ENCODE measurements around the gene PUSL1.

Gene PUSL1

DNA sequence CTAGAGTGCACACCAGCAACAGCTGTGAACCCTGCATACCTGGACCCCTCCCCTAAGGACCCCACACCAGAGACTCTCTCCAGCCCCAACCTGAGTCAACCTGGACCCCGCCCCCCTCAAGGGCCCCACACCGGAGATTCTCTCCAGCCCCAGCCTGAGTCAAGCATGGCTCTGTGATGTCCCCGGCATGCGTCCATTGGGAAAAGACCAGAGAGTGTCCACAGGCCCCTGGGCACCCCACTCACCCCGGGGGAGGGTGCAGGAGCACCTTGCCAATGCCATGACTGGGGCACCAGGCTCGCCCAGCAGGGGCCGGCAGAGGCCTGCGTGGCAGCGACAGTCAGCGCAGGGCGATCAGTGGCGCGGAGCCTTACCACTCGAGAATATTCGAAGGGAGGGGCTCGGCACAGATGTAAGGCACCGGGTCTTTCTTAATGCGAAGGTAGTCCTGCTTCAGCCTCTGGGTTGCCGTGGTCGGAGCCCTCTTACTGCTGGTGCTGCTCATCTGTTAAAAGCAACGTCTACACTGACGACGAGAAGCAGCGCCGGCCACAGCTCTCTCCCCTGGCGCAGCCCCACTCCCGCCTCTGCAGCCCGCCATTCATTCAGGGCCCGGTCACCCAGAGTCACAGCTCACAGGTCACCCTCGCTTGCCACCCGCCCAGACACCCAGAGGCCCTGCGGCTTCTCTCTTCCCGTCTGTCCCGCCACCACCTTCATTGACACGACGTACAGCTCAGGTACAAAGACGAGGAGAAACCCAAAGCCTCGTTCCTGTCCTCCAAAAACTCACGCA lies 40.7 kb upstream of the PUSL1 start:
- no peaks in the 10 kb centered on the region for H3K27me3 ChIP-seq (ENCODE audit: control insufficient read depth in 2 of 2, insufficient read depth in 2 of 2, low read length in 2 of 2)
- no peaks in the 10 kb centered on the region for H3K9me3 ChIP-seq (ENCODE audit: control insufficient read depth in 2 of 2, low read length in 2 of 2)
- H3K9ac ChIP-seq (ENCODE audit: low read depth in 1 of 2, low read length in 2 of 2) = no peak overlapping the region
- H3K4me1 ChIP-seq (ENCODE audit: control insufficient read depth in 2 of 2, insufficient read depth in 2 of 2, low read length in 2 of 2) = peaks cover 16 to 20% of the 10 kb centered on the region in 2 donors
- H3K36me3 ChIP-seq (ENCODE audit: control insufficient read depth in 2 of 2, insufficient read depth in 2 of 2, low read length in 2 of 2) = peaks cover 25 to 30% of the 10 kb centered on the region in 2 donors
- H3K4me3 ChIP-seq (ENCODE audit: low read length in 2 of 2) = no peak overlapping the region
- no peak overlapping the region for H3K27ac ChIP-seq (ENCODE audit: low read depth in 2 of 2, low read length in 2 of 2)

DNA sequence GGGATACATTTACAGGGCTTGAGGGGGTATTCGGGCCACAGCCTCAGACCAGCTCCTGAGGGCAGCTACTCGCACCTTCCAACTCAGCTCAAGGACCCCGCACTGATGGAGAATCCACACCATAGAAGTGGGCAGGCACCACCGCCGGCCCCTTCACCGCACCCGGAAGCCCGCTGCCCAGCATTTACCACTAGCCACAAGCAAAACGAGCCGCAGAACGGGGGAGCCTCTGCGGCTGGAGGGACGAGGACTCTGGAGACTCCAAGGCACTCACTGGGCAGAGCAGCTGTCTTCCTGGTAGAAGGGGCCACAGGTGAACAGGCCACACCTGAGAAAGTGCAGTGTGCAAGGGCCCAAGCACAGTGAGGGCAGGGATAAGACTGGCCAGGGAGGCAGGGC lies 40.1 kb upstream of the PUSL1 start:
- Histone ChIP-seq H3K4me3 (ENCODE audit: low read length in 2 of 2) (no peak overlapping the region), H3K9me3 (ENCODE audit: control insufficient read depth in 2 of 2, low read length in 2 of 2) (no peaks in the 10 kb centered on the region), H3K27me3 (ENCODE audit: control insufficient read depth in 2 of 2, insufficient read depth in 2 of 2, low read length in 2 of 2) (no peaks in the 10 kb centered on the region), H3K9ac (ENCODE audit: low read depth in 1 of 2, low read length in 2 of 2) (no peak overlapping the region), H3K27ac (ENCODE audit: low read depth in 2 of 2, low read length in 2 of 2) (no peak overlapping the region), H3K36me3 (ENCODE audit: control insufficient read depth in 2 of 2, insufficient read depth in 2 of 2, low read length in 2 of 2) (peaks cover 22 to 24% of the 10 kb centered on the region in 2 donors), H3K4me1 (ENCODE audit: control insufficient read depth in 2 of 2, insufficient read depth in 2 of 2, low read length in 2 of 2) (peaks cover 17 to 23% of the 10 kb centered on the region in 2 donors)

DNA sequence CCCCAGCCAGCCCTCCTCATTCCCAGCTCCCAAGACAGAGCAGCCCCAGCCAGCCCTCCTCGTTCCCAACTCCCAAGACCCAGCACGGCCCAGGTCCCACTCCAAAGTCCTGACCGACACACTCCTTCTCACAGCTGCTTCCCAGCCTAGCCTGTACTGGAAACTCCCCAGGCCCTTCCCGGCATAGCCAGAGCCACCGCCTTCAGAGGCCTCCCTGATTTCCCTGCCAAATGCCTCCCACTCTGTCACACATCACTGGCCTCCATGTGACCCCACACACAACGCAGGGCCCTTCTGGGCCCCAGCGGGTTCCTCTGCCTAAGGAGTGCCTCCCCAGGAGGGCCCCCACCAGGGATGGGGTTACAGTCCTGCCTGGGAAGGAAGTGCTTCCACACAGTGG lies 37.6 kb upstream of the PUSL1 start:
- Histone ChIP-seq H3K27me3 (ENCODE audit: control insufficient read depth in 2 of 2, insufficient read depth in 2 of 2, low read length in 2 of 2) (no peaks in the 10 kb centered on the region), H3K4me3 (ENCODE audit: low read length in 2 of 2) (no peak overlapping the region), H3K9ac (ENCODE audit: low read depth in 1 of 2, low read length in 2 of 2) (no peak overlapping the region), H3K36me3 (ENCODE audit: control insufficient read depth in 2 of 2, insufficient read depth in 2 of 2, low read length in 2 of 2) (peaks cover 7 to 8% of the 10 kb centered on the region in 2 donors), H3K9me3 (ENCODE audit: control insufficient read depth in 2 of 2, low read length in 2 of 2) (no peaks in the 10 kb centered on the region), H3K27ac (ENCODE audit: low read depth in 2 of 2, low read length in 2 of 2) (no peak overlapping the region), H3K4me1 (ENCODE audit: control insufficient read depth in 2 of 2, insufficient read depth in 2 of 2, low read length in 2 of 2) (peaks cover 21 to 29% of the 10 kb centered on the region in 2 donors)

GRCh38 chr1:1272341-1273208 lies 35.8 kb upstream of the PUSL1 start:
- Histone ChIP-seq H3K9ac (ENCODE audit: low read depth in 1 of 2, low read length in 2 of 2) (peak overlapping the region; percentile 90 to 93), H3K27me3 (ENCODE audit: control insufficient read depth in 2 of 2, insufficient read depth in 2 of 2, low read length in 2 of 2) (no peaks in the 10 kb centered on the region), H3K9me3 (ENCODE audit: control insufficient read depth in 2 of 2, low read length in 2 of 2) (no peaks in the 10 kb centered on the region), H3K4me1 (ENCODE audit: control insufficient read depth in 2 of 2, insufficient read depth in 2 of 2, low read length in 2 of 2) (peaks cover 21 to 29% of the 10 kb centered on the region in 2 donors), H3K27ac (ENCODE audit: low read depth in 2 of 2, low read length in 2 of 2) (peak overlapping the region; percentile 75 to 80), H3K4me3 (ENCODE audit: low read length in 2 of 2) (peak overlapping the region; percentile 78 to 87), H3K36me3 (ENCODE audit: control insufficient read depth in 2 of 2, insufficient read depth in 2 of 2, low read length in 2 of 2) (peaks cover 1 to 4% of the 10 kb centered on the region in 2 donors)

- Histone ChIP-seq H3K4me1 (ENCODE audit: control insufficient read depth in 2 of 2, insufficient read depth in 2 of 2, low read length in 2 of 2) (peaks cover 21 to 29% of the 10 kb centered on the region in 2 donors), H3K36me3 (ENCODE audit: control insufficient read depth in 2 of 2, insufficient read depth in 2 of 2, low read length in 2 of 2) (peaks cover 0 to 4% of the 10 kb centered on the region in 2 donors), H3K9me3 (ENCODE audit: control insufficient read depth in 2 of 2, low read length in 2 of 2) (no peaks in the 10 kb centered on the region), H3K9ac (ENCODE audit: low read depth in 1 of 2, low read length in 2 of 2) (peak overlapping the region; percentile 90 to 93), H3K27me3 (ENCODE audit: control insufficient read depth in 2 of 2, insufficient read depth in 2 of 2, low read length in 2 of 2) (no peaks in the 10 kb centered on the region), H3K4me3 (ENCODE audit: low read length in 2 of 2) (peak overlapping the region; percentile 78 to 87), H3K27ac (ENCODE audit: low read depth in 2 of 2, low read length in 2 of 2) (peak overlapping the region; percentile 75 to 80)
Observed at GRCh38 chr1:1273209-1273511, 35.2 kb upstream of the PUSL1 start.

DNA sequence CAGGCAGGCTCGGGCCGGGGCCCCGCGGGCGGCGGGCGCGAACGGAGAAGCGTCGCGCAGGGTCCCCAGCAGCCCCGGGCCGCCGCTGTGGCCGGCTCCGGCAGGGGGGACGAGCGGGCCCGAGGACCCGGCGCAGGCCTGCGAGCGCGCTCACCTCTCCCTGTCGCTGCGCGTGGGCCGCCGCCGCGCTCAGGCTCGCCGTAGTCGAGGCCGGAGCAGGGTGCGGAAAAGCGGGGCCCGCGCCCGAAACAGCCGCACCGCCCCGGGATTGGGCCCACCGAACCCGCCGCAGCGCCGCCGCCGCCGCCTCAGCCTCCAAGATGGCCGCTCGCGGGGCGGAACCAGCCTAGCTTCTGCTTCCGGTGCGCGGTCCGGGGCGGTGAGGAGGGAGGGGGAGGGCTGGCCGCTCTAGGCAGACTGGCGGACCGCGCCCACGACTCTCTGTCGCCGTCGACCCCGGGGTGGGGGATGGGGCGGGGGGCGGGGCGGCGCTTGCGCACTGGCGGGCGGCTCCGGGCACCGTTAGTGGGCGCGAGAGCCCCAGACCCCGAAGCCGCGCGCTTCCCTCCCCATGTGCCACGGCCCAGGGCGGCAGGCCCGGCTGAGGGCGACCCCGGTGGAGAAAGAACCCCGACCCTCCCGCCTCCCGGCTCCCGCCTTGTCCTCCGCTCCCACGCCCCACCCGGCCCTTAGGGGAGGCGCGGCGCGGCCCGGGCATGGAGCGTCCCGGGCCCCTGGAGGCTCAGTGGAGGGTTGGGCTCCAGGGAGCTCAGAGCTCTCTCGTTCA lies 34.7 kb upstream of the PUSL1 start, which contains the start of gene UBE2J2:
Gene UBE2J2, minus strand, starts transcription at position 343 of the 787 bp plus-strand sequence. CDS start 5,862 bp downstream, outside the sequence.
- peak within 1 kb of the TSS; percentile 78 to 87 for H3K4me3 ChIP-seq (ENCODE audit: low read length in 2 of 2)
- H3K27ac ChIP-seq (ENCODE audit: low read depth in 2 of 2, low read length in 2 of 2) = peak within 1 kb of the TSS; percentile 75 to 80
- peaks cover 0 to 4% of the 10 kb centered on the region in 2 donors for H3K36me3 ChIP-seq (ENCODE audit: control insufficient read depth in 2 of 2, insufficient read depth in 2 of 2, low read length in 2 of 2)
- peaks cover 21 to 29% of the 10 kb centered on the region in 2 donors for H3K4me1 ChIP-seq (ENCODE audit: control insufficient read depth in 2 of 2, insufficient read depth in 2 of 2, low read length in 2 of 2)
- H3K27me3 ChIP-seq (ENCODE audit: control insufficient read depth in 2 of 2, insufficient read depth in 2 of 2, low read length in 2 of 2) = no peaks in the 10 kb centered on the region
- no peaks in the 10 kb centered on the region for H3K9me3 ChIP-seq (ENCODE audit: control insufficient read depth in 2 of 2, low read length in 2 of 2)
- H3K9ac ChIP-seq (ENCODE audit: low read depth in 1 of 2, low read length in 2 of 2) = peak within 1 kb of the TSS; percentile 90 to 93

GRCh38 chr1:1274299-1274930 lies 34.0 kb upstream of the PUSL1 start:
- H3K36me3 ChIP-seq (ENCODE audit: control insufficient read depth in 2 of 2, insufficient read depth in 2 of 2, low read length in 2 of 2) = peaks cover 0 to 4% of the 10 kb centered on the region in 2 donors
- H3K27ac ChIP-seq (ENCODE audit: low read depth in 2 of 2, low read length in 2 of 2) = peak overlapping the region; percentile 38 to 47
- no peaks in the 10 kb centered on the region for H3K9me3 ChIP-seq (ENCODE audit: control insufficient read depth in 2 of 2, low read length in 2 of 2)
- peak overlapping the region; percentile 24 to 70 for H3K9ac ChIP-seq (ENCODE audit: low read depth in 1 of 2, low read length in 2 of 2)
- H3K27me3 ChIP-seq (ENCODE audit: control insufficient read depth in 2 of 2, insufficient read depth in 2 of 2, low read length in 2 of 2) = no peaks in the 10 kb centered on the region
- H3K4me3 ChIP-seq (ENCODE audit: low read length in 2 of 2) = peak overlapping the region; percentile 71 to 76
- peaks cover 21 to 29% of the 10 kb centered on the region in 2 donors for H3K4me1 ChIP-seq (ENCODE audit: control insufficient read depth in 2 of 2, insufficient read depth in 2 of 2, low read length in 2 of 2)

DNA sequence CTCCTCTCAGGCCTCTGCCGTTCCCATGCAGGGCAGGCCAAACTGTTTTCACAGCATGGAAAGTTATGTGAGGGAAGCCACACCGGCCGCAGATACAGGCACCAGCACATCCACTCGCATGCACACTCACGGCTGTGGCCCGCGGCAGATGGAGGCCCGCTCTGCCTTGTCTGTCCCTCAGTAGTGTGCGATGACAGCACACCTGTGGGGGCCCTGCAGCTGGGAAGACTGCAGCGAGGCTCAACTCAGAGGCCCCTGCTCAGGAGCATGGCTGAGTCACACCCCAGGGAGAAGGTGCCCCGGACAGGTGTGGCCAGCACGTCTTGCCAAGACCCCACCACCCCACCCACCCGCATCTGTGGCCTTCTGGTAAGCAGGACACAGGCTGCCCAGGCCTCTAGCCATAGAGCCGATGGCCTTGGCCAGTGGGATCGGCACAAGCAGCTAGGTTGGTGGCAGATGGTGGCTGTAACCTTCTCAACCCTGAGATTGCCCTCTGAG lies 33.4 kb upstream of the PUSL1 start:
- no peaks in the 10 kb centered on the region for H3K9me3 ChIP-seq (ENCODE audit: control insufficient read depth in 2 of 2, low read length in 2 of 2)
- no peaks in the 10 kb centered on the region for H3K27me3 ChIP-seq (ENCODE audit: control insufficient read depth in 2 of 2, insufficient read depth in 2 of 2, low read length in 2 of 2)
- no peak overlapping the region for H3K27ac ChIP-seq (ENCODE audit: low read depth in 2 of 2, low read length in 2 of 2)
- peaks cover 21 to 29% of the 10 kb centered on the region in 2 donors for H3K4me1 ChIP-seq (ENCODE audit: control insufficient read depth in 2 of 2, insufficient read depth in 2 of 2, low read length in 2 of 2)
- H3K9ac ChIP-seq (ENCODE audit: low read depth in 1 of 2, low read length in 2 of 2) = no peak overlapping the region
- peaks cover 0 to 4% of the 10 kb centered on the region in 2 donors for H3K36me3 ChIP-seq (ENCODE audit: control insufficient read depth in 2 of 2, insufficient read depth in 2 of 2, low read length in 2 of 2)
- peak overlapping the region in 1 of 2 donors; percentile 76 for H3K4me3 ChIP-seq (ENCODE audit: low read length in 2 of 2)

DNA sequence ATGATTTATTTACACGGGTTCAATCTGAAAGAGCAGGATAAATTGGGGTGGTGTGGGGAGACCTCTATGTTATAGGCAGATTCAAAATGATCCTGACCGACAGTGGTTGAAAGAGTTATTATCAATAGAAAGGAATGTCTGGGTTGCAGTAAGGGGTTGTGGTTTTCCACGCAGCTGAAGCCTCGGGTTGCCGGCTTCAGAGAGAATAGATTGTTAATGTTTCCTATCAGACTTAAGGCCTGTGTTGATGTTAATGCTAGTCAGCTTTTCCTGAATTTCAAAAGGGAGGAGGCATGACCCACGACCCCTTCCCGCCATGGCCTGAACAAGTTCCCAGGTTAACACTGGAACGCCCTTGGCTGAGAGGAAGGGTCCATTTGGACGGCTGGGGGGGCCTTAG lies 32.6 kb upstream of the PUSL1 start:
- no peak overlapping the region for H3K9ac ChIP-seq (ENCODE audit: low read depth in 1 of 2, low read length in 2 of 2)
- no peaks in the 10 kb centered on the region for H3K9me3 ChIP-seq (ENCODE audit: control insufficient read depth in 2 of 2, low read length in 2 of 2)
- peaks cover 19 to 26% of the 10 kb centered on the region in 2 donors for H3K4me1 ChIP-seq (ENCODE audit: control insufficient read depth in 2 of 2, insufficient read depth in 2 of 2, low read length in 2 of 2)
- peaks cover 0 to 2% of the 10 kb centered on the region in 2 donors for H3K36me3 ChIP-seq (ENCODE audit: control insufficient read depth in 2 of 2, insufficient read depth in 2 of 2, low read length in 2 of 2)
- H3K27me3 ChIP-seq (ENCODE audit: control insufficient read depth in 2 of 2, insufficient read depth in 2 of 2, low read length in 2 of 2) = no peaks in the 10 kb centered on the region
- no peak overlapping the region for H3K27ac ChIP-seq (ENCODE audit: low read depth in 2 of 2, low read length in 2 of 2)
- H3K4me3 ChIP-seq (ENCODE audit: low read length in 2 of 2) = no peak overlapping the region
